GM18858 (cell line): ENCODE results near the gene XAF1.
"Not testable (repeated sequence)": the region's sequence is repeated elsewhere in the genome, so short reads cannot be mapped to it uniquely, and the experiment has no call there.

Source experiments
- ATAC-seq: cut with Tn5 transposase; IDR thresholded peaks from one replicate; pipeline ENCODE4 v1.9.1; 2021; ENCODE audit not compliant: unreplicated experiment

Gene XAF1

DNA sequence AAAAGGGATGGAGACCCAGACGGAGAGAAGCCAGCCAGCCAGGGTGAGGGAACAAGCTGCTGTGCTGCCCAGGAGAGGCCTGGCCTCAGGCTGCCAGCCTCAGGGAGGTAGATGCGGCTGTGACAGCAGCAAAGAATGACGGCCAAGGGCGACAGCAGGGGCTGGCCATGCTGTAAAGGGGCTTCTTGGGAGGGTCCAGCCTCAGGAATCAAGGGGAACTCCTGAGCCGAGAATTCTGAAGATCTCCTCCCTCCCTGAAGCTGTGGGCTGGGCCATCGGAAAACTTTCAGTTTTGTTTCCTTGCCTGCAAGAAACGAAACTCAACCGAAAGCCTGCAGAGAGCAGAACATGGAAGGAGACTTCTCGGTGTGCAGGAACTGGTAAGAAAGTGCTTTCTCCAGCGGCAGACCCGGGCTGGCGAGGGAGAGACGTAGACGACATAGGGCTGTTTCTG lies at the start of gene XAF1:
Gene XAF1, plus strand, starts transcription at position 316 of the 454 bp plus-strand sequence. Its CDS starts 33 bp downstream, at position 349.
- no peak for ATAC-seq

DNA sequence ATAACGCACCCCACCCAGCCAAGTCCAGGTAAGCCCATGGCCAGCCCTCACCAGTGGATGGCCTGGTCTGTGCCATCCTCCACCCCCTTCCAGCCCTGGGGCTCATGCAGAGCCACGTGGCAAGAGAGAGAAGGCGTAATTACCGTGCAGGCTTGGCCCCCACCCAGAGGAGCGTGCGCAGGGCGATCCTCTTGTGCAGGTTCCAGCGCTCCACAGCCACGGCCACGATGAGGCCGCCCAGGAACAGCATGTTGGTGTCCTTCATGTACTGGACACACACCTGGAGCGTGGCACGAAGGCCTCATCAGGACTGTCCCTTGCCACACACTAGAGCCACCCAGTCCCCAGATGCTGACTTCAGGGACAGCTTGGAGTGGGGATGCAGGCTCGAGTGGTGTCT lies 49.3 kb upstream of the XAF1 start:
- no peak for ATAC-seq

- no peak for ATAC-seq
Measured at GRCh38 chr17:6706996-6707395, 48.9 kb upstream of the XAF1 start.

DNA sequence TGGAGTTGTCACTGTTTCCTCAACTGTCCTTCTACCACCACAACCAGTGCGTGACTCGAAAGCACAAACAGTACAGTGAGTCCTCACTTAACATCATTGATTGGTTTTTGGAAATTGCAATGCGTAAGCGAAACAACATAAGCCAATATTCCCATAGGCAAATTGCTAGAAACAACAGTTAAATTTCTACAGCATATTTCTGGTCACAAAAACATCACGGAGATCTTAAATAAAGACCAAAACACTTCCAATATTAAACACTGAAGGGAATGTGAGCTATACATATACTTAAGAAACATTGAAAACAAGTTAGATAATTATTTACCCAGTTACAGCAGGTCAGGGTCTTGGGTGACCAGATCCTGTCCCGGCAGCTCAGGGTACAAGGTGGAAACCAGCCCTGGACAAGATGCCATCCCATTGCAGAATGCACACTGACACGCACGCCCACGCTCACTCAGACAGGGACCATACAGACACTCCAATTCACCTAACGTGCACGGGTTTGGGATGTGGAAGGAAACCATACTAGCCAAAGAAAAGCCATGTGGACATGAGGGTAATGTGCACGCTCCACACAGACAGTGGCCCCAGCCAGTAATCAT lies 47.4 kb upstream of the XAF1 start:
- no peak for ATAC-seq

GRCh38 chr17:6710317-6710716 lies 45.5 kb upstream of the XAF1 start:
- no peak for ATAC-seq

DNA sequence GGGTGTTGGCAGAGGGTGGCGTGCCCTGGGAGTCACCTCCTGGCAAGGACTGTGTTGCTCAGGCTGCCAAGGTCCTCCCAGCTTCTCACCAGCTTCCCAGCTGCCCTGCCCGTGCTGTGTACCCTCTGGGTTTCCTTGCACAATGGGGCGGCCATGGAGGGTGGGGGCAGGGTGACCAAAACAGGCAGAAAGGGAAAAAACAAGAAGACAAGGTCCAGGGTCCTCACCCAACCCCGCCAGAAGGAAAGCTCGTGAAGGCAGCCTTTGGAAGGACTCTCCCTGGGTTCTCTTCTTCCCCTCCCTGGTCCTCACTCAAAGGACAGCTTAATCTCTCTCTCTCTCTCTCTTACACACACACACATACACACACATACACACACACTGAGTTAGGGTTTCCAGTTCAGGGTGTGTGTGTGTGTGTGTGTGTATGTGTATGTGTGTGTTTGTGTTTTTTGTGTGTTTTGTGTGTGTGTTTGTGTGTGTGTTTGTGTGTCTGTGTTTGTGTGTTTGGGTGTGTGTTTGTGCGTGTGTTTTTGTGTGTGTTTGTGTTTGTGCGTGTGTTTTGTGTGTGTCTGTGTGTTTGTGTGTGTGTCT lies 44.7 kb upstream of the XAF1 start:
- no peak for ATAC-seq

DNA sequence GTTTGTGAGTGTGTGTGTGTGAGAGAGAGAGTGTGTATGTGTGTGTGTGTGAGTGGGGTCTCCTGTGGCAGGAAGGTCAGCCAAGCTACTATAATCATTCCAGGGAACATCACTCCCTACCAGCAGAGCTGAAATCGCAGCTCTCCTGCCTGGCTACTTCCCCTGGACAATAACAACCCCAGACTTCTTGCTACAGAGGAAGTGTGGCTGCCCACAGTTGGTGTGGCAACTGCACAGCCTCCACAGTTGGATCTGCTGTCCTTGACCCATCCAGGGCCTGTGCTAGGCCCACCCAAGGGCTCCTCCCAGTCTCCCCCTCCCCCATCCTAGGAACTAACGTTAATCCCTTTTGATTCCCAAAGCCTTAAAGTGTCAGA lies 44.2 kb upstream of the XAF1 start:
- no peak for ATAC-seq

DNA sequence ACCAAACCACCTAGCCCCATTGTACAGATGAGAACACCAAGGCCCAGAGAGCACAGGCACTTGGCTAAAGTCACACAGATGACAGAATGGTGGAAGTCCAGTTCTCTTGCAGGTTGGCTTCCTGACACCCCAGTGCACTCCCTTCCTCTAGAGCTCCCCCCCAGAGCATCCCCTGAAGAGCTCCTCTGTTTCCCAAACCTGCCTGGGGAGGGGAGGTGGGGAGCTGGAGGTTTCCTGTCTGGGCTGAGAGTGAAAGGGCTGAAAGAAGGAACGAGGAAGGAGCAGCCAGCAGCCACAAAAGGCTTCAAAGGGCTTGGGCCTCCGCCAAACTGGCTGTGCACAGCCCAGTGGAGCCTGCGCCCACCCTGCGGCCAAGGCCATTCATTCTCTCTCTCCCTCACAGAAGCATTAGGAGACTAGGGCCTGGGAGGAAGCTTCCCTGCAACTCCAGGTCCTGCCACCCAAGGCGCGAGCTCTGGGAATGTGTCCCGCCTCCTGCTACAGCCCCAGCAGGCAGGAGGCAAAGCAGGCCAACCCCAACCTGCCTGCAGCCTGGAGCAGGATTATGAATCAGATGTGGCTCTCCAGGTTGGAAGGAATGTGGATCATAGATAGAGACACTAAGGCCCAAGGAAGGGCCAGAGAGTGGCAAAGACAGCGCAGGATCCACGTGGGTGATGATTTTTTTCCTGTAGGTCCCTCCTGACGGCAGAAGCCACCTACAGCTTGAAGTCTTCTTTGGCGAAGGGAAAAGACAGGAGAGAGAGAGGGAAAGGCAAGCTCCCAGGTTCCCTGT lies 43.6 kb upstream of the XAF1 start:
- no peak for ATAC-seq

- no peak for ATAC-seq
Measured at GRCh38 chr17:6712854-6713129, 43.1 kb upstream of the XAF1 start.

- no peak for ATAC-seq
Measured at GRCh38 chr17:6713130-6713917, 42.5 kb upstream of the XAF1 start, which contains the start of gene SLC13A5. Gene SLC13A5 (minus strand): TSS chr17:6713369. CDS start chr17:6713333, 36 bp downstream.

DNA sequence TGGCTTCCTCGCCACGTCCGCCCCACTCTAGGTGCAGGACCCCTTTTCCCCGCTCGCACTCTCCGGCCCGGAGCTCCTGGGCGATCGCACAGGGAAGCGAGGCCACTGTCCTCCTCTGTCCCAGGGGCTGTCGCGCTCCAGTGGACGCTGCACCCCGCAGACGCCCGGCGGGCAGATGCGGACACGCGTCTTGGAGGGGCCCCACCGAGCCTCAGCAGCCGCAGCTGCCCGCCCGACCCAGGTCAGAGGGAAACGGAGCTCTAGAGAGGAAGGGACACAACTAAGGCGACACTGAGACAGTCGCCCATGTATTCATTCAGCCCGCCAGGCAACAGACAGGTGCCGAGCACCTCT lies 42.0 kb upstream of the XAF1 start:
- no peak for ATAC-seq

- ATAC-seq: no peak
Measured at GRCh38 chr17:6714315-6714874, 41.5 kb upstream of the XAF1 start.

DNA sequence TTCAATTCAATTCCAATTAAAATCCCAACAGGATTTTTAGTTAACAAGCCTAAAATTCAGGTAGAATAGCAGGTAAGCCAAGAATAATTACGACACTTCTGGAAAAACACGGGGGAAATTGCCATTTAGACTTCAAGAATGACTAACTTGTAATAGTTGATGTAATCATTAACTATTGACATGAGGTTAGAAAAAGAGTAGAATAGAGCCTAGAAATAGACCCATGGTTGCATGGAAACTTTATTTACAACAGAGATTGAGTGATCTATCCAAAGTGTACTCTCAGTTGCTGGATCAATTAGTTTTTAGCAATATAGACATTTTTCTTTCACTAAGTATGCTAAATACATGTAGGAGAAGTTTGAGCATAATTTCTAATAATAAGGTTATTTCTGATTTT lies 39.1 kb upstream of the XAF1 start:
- ATAC-seq: no peak

- no peak for ATAC-seq
Measured at GRCh38 chr17:6721744-6722143, 34.1 kb upstream of the XAF1 start.

GRCh38 chr17:6724009-6724408 lies 31.8 kb upstream of the XAF1 start:
- no peak for ATAC-seq

DNA sequence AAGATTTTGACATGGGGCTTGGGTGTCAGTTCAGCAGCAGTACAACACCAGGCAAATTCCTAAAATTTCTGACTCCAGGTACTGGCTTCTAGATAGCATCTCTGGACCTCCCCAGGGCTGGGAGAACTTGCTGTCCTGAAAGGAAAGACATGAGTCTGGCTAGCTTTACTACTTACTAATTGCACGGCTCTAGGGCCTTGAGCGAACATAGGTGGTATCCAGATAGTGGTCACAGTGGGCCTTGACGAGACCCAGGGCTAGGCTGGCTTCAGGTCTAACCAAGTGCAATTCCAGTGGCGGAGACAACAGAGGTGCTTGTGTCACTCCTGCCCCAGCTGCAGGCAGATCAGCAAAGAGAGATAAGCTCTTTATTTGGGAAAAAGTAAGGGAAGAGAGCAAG lies 26.3 kb upstream of the XAF1 start:
- no peak for ATAC-seq

DNA sequence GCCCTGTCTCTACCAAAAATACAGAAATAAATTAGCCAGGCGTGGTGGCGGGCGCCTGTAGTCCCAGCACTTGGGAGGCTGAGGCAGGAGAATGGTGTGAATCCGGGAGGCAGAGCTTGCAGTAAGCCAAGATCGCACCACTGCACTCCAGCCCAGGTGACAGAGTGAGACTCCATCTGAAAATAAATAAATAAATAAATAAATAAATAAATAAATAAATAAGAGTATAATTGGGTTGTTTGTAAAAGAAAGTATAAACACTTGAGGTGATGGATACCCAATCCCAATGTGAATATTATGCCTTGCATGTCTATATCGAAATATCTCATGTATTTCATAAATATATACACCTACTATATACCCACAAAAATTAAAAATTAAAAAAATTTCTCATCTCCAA lies 9.2 kb upstream of the XAF1 start:
- ATAC-seq: not testable (repeated sequence)

GRCh38 chr17:6748617-6749016 lies 7.2 kb upstream of the XAF1 start:
- no peak for ATAC-seq

DNA sequence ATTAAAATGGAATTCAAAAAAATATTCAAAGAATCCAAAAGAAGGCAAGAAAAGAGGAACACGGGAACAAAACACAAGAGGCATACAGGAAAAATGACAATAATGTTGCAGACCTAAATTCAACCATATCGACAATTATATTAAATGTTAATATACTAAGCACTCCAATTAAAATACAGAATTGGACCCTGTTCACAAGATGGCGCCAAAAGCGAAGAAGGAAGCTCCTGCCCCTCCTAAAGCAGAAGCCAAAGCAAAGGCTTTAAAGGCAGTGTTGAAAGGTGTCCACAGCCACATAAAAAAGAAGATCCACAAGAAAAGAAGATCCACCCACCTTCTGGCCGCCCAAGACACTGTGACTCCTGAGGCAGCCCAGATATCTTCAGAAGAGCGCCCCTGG lies 6.3 kb upstream of the XAF1 start:
- ATAC-seq: no peak

DNA sequence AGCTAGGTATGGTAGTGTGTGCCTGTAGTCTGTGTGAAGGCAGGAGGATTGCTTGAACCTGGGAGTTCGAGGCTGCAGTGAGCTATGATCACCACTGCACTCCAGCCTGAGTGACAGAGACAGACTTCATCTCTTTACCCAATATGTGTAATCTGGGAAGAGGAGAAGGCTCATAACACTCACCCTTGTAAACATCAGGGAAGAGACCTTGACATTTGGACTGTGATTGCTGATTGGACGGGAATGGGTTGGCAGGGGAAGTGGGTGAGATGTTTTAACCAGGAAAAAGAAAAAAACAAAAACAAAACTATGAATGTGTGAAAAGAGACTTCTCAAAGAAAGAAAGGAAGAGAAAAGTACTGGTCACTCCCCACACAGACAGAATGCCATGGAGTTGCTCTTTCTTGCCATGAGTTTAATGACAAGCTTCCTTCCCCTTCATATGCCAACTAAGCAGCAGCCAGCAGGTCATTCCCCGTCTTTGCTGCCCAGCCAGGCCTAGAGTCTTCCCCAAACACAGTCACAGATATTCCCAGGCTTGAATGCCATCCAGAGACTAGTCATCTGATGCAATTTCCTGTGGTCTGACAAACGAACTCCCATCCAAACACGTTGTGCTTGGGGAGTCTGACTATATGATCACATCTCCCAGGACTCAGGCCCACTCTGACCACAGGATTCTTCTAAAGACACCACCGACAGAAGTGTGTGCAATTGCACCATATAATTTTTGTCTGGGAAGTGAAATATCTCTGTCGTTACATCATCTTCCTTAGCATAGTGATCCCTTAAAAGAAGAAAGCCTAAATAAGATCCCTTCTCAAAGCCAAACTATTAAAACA lies 3.6 kb upstream of the XAF1 start:
- no peak for ATAC-seq
